Sigmoid colon (tissue), 7 donors: Measurements from ENCODE around the gene B4GALT3. TPM values are rescaled to one million over a fixed set of nuclear protein-coding genes. Genes with fewer than 3 reads are reported as not detected.

Experiments used
- DNase-seq: peaks from one replicate; pipeline ENCODE4 v3.0.0-alpha.2; 2019
- H3K27ac ChIP-seq, 4 donors: fragments of 200-600 bp; sonication (generic); one replicate each; pipeline ENCODE4 v1.5.1; 2016 to 2019; ENCODE audit warnings: mild to moderate bottlenecking in 1 of 4
- H3K27me3 ChIP-seq, 3 donors: fragments of 200-600 bp; sonication (generic); one replicate each; pipeline ENCODE4 v1.5.1; 2019; ENCODE audit warnings: mild to moderate bottlenecking in 1 of 3
- H3K36me3 ChIP-seq, 4 donors: fragments of 200-600 bp; sonication (generic); one replicate each; pipeline ENCODE4 v1.5.1; 2016 to 2019
- H3K4me1 ChIP-seq, 4 donors: fragments of 200-600 bp; sonication (generic); one replicate each; pipeline ENCODE4 v1.5.1; 2017 to 2019
- H3K4me3 ChIP-seq, 4 donors: fragments of 200-600 bp; sonication (generic); one replicate each; pipeline ENCODE4 v1.5.1; 2017 to 2019; ENCODE audit warnings: mild to moderate bottlenecking in 2 of 4, moderate library complexity in 1 of 4
- H3K9me3 ChIP-seq, 4 donors: fragments of 200-600 bp in 3 of 4; sonication (generic) in 3 of 4; one replicate each; pipeline versions ENCODE4 v1.5.1 to v1.6.1; 2013 to 2019
- EP300 ChIP-seq, 4 donors: sonication (generic); formaldehyde crosslinking; IDR thresholded peaks; one replicate each; pipeline ENCODE4 v1.6.1; 2017; ENCODE audit warnings: antibody characterized with exemption in 4 of 4
- POLR2A ChIP-seq, 2 donors: fragments of 450-650 bp; IDR thresholded peaks; one replicate each; pipeline ENCODE4 v1.6.1; 2016; ENCODE audit warnings: antibody characterized with exemption in 2 of 2, mild to moderate bottlenecking in 2 of 2, moderate library complexity in 2 of 2
- POLR2AphosphoS5 ChIP-seq, 4 donors: sonication (generic); formaldehyde crosslinking; IDR thresholded peaks; one replicate each; pipeline ENCODE4 v1.6.1; 2017; ENCODE audit warnings: antibody characterized with exemption in 4 of 4
- WGBS, 2 donors: extraction: QIAGEN DNeasy Blood & Tissue Kit; methylation state at CpG; one replicate each; pipeline ENCODE4 v1.1.7; 2013; 5-methylcytosine and 5-hydroxymethylcytosine counted together
- intact Hi-C: fragments of 100-400 bp; cut with DNase I; formaldehyde crosslinking; loops from one replicate; pipeline ENCODE4 v1.15.1; 2023
- polyA plus RNA-seq, 3 donors: library from polyadenylated mRNA; stranded (reverse); fragments of 200-250 nt; gene quantifications; one replicate each; pipeline ENCODE4 v1.2.3, GENCODE V29; 2013
- total RNA-seq, 4 donors: library from RNA; depleted of rRNA; stranded (reverse); fragments of >200 nt; gene quantifications; one replicate each; pipeline ENCODE4 v1.1.0, GENCODE V29; 2016
- TF ChIP-seq, protein P1 (sequence below), 4 experiments: fragments of 450-650 bp in 3 of 4; fragments of 200-600 bp in 1 of 4; IDR thresholded peaks; one replicate each; pipeline ENCODE4 v1.5.1; 2016 to 2019; ENCODE audit warnings: antibody characterized with exemption in 4 of 4, mild to moderate bottlenecking in 3 of 4, moderate library complexity in 2 of 4
- donor health status: healthy with polysubstance abuse.
- donor health status: Bipolar disorder and iron deficiency.
- donor health status: healthy.

Gene B4GALT3
- total and polyA plus RNA-seq, 7 donors, result 10.7 to 33.4 (median 16.8) TPM

DNA sequence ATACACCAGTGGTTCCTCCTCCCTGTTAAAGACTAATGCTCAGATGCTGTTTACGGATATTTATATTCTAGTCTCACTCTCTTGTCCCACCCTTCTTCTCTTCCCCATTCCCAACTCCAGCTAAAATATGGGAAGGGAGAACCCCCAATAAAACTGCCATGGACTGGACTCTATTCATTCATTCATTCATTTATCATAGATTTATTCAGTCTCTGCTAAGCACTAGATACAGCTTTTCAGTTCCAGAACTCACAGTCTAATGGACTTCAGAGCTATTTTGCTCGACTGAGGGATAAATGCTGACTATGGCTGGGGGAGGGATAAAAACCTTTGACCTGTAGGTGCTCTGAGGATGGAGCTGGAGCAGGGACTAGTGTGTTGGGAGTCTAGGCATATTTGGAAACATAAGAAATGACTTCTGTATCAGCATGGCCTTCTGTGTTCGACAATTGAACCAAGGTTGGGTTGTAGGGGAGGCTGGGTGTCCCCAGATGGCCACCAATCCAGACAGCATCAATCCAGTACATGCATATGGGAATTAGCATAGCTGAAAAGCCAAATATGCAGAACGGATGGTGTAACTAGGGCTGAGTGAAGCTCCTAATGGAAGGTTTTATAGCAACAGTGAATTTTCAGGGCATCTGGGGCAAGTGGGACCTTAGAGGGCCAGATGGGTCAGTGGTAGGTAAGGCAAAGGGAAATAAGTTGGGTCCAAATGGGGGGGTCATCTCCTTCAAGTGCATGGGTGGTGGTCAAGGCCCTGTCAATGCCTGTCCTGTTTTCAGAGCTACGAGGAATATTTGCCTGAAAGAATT, 42.0 kb upstream of the B4GALT3 start:
- Histone ChIP-seq H3K27me3 (no peaks in the 10 kb centered on the region), H3K4me3 (no peak overlapping the region), H3K27ac (no peak overlapping the region), H3K9me3 (no peaks in the 10 kb centered on the region), H3K4me1 (no peaks in the 10 kb centered on the region), H3K36me3 (peaks cover 0 to 10% (median 5%) of the 10 kb centered on the region in 4 donors)
- WGBS, 2 donors, result 87 to 90% methylated on average over 5 of the region's 5 CpGs
- TF ChIP-seq EP300 (IDR thresholded peaks at IDR 0.05), result no peak
- no peak for TF ChIP-seq POLR2A (IDR thresholded peaks at IDR 0.05)
- no peak for TF ChIP-seq POLR2AphosphoS5 (IDR thresholded peaks at IDR 0.05)
- TF ChIP-seq, protein P1, sequence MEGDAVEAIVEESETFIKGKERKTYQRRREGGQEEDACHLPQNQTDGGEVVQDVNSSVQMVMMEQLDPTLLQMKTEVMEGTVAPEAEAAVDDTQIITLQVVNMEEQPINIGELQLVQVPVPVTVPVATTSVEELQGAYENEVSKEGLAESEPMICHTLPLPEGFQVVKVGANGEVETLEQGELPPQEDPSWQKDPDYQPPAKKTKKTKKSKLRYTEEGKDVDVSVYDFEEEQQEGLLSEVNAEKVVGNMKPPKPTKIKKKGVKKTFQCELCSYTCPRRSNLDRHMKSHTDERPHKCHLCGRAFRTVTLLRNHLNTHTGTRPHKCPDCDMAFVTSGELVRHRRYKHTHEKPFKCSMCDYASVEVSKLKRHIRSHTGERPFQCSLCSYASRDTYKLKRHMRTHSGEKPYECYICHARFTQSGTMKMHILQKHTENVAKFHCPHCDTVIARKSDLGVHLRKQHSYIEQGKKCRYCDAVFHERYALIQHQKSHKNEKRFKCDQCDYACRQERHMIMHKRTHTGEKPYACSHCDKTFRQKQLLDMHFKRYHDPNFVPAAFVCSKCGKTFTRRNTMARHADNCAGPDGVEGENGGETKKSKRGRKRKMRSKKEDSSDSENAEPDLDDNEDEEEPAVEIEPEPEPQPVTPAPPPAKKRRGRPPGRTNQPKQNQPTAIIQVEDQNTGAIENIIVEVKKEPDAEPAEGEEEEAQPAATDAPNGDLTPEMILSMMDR (IDR thresholded peaks at IDR 0.05), result no peak
- DNase-seq, result no peak
- intact Hi-C loops, result no loop called here

DNA sequence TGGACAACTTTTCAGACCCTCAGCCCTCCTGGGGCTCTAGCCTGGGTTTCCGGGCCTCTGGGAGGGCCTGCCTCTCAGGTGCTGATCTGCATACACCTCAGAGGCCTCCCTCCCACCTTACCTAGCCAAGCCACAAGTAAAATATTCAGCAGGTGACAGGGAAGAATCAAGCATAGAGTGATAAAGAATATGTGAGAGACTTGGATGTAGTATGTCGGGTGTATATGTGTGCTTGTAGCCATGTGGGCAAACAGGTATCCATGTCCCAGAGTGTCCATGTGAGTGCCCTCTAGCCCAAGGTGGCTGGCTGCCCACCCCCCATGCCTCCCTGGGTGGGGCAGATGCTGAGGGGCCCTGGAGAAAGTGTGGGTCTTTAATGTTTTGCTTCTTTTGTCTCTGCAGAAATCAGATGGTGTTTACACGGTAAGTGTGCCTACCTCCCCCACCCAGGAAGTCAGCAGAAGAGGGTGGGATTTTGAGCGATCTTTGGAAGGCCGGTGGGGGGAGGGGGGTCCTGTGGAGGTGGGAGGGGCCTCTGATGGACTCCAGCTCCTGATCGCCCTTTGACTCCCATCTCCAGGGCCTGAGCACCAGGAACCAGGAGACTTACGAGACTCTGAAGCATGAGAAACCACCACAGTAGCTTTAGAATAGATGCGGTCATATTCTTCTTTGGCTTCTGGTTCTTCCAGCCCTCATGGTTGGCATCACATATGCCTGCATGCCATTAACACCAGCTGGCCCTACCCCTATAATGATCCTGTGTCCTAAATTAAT, 41.2 kb upstream of the B4GALT3 start:
- Histone ChIP-seq H3K36me3 (peaks cover 7 to 18% (median 13%) of the 10 kb centered on the region in 4 donors), H3K4me1 (no peaks in the 10 kb centered on the region), H3K27me3 (no peaks in the 10 kb centered on the region), H3K27ac (peak overlapping the region in 1 of 4 donors; percentile 49), H3K9me3 (no peaks in the 10 kb centered on the region), H3K4me3 (no peak overlapping the region)
- TF ChIP-seq, protein P1 (IDR thresholded peaks at IDR 0.05), result no peak
- no peak for TF ChIP-seq POLR2AphosphoS5 (IDR thresholded peaks at IDR 0.05)
- no peak for TF ChIP-seq EP300 (IDR thresholded peaks at IDR 0.05)
- TF ChIP-seq POLR2A (IDR thresholded peaks at IDR 0.05), result no peak
- intact Hi-C loops, result no loop called here
- 68 to 71% methylated on average over 8 of the region's 8 CpGs for WGBS, 2 donors
- DNase-seq, result peak; percentile 39

DNA sequence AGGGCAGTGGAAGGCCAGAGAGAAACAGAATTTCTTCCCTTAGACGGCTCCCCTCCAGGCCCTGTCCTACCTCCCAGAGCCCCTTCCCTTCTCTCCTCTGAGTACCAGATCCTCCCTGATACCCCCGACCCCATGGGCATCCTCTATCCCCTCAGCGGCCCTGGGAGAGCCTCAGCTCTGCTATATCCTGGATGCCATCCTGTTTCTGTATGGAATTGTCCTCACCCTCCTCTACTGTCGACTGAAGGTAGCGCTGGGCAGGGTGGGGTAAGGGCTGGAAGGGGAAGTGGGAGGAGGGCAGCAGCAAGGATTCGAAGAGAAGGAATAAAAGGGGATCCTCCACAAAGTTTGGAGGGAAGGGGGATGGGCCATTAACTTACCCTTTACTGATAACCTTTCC, 40.5 kb upstream of the B4GALT3 start:
- H3K9me3 ChIP-seq, result no peaks in the 10 kb centered on the region
- H3K27ac ChIP-seq, result peak overlapping the region; percentile 40 to 72 (median 59)
- TF ChIP-seq, protein P1 (IDR thresholded peaks at IDR 0.05), result no peak
- H3K4me1 ChIP-seq, result no peaks in the 10 kb centered on the region
- peak overlapping the region in 1 of 4 donors; percentile 13 for H3K4me3 ChIP-seq
- H3K27me3 ChIP-seq, result no peaks in the 10 kb centered on the region
- DNase-seq, result peak; percentile 54
- WGBS, 2 donors, result 63 to 76% methylated on average over 6 of the region's 6 CpGs
- intact Hi-C loops, result no loop called here
- H3K36me3 ChIP-seq, result peaks cover 14 to 25% (median 19%) of the 10 kb centered on the region in 4 donors

DNA sequence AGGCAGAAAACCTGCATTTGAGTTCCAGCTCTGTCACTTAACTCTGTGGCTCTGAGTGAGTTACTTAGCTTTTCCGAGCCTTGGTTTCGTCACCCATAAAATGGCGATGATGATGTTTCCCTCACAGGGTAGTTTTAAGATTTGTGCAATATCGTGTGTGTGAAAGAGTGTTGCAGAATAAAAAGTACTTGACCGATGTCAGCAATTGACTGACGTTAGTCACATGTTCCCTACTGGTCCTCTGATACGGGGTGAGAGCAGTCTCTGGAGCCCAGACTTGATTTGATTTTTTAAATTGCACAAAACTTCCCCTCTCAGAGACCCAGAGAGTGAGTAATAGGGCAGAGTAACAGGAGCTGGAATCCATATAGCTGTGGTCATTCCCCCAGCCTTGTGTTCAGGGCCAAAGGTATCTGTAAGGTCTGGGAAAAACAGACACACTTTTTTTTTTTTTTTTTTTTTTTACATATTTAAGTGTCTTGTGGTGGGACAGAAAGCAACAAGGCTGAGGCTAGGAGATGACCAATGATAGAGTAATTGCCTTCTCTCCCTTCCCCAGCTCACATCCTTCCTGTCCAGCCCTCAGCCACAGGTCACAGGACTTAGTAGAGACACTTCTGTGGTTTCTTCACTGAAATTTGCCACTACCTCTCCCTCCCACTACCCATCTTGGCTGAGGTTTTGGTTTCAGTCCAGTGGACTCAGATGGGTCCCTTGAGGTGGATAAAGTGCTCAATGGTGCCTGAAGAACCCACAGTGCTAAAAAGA, 39.8 kb upstream of the B4GALT3 start:
- no peaks in the 10 kb centered on the region for H3K27me3 ChIP-seq
- peaks cover 21 to 32% (median 26%) of the 10 kb centered on the region in 4 donors for H3K36me3 ChIP-seq
- no peaks in the 10 kb centered on the region for H3K9me3 ChIP-seq
- peak overlapping the region in 2 of 4 donors; percentile 9 to 39 for H3K4me3 ChIP-seq
- intact Hi-C loops, result no loop called here
- DNase-seq, result peak; percentile 66
- H3K4me1 ChIP-seq, result no peaks in the 10 kb centered on the region
- peak overlapping the region; percentile 49 to 72 (median 64) for H3K27ac ChIP-seq
- TF ChIP-seq EP300 (IDR thresholded peaks at IDR 0.05) (no peak), POLR2AphosphoS5 (IDR thresholded peaks at IDR 0.05) (peak in 3 of 4 donors; percentile 34 to 60 (median 53))
- whole genome bisulfite sequencing, 2 donors, result 61 to 64% methylated on average over 7 of the region's 7 CpGs
